ENCODE results near the gene TMEM163. TPM values are rescaled to one million over a fixed set of nuclear protein-coding genes. Genes with fewer than 3 reads are reported as not detected.
A peak's percentile ranks its signal among the peaks of the same experiment; 100 is the strongest.

TMEM163 gene
- total RNA-seq, 2 donors from 2014 or later = 0.24 TPM; not detected in 1

DNA sequence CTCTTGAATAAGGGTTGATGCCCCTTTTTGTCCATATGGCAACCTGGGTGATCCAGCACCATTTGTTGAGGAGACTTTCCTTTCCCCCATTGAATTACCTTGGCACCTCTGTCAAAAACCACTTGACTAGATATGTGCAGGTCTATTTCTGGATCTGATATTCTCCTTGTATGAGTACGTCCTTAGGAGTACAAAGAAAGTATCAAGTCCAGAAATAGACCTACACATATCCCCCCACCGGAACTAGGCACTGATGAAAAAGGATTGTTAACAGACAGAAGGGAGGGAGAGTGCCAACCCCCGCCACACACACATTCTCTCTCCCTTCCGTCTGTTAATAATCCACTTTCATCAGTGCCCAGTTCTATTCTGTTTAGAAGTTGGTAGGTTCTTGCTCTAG is 225.0 kb downstream of the TMEM163 start:
- Mint-ChIP-seq H3K4me3 (no peak overlapping the region), H3K9me3 (no peaks in the 10 kb centered on the region), H3K27me3 (ENCODE audit: insufficient read depth) (peaks cover 2% of the 10 kb centered on the region), H3K27ac (no peak overlapping the region), H3K4me1 (no peaks in the 10 kb centered on the region), H3K36me3 (ENCODE audit: low read depth) (no peaks in the 10 kb centered on the region)
- no peaks in the 10 kb centered on the region for H3K9me3 ChIP-seq (ENCODE audit: control insufficient read depth, low read length)
- H3K4me1 ChIP-seq (ENCODE audit: control insufficient read depth, insufficient read depth, low read length) = no peaks in the 10 kb centered on the region
- no peaks in the 10 kb centered on the region for H3K36me3 ChIP-seq (ENCODE audit: control insufficient read depth, insufficient read depth, low read length)
- 94% methylated on average over 2 of the region's 4 CpGs; no CpG with 5 or more reads in 1 of the 2 experiments for WGBS, 2 experiments (ENCODE audit: insufficient coverage in 1 of 2, insufficient read length in 1 of 2)
- DNase-seq = no peak
- no peak overlapping the region for H3K4me3 ChIP-seq (ENCODE audit: low read length)
- no peaks in the 10 kb centered on the region for H3K27me3 ChIP-seq (ENCODE audit: control insufficient read depth, insufficient read depth, low read length, poor library complexity, severe bottlenecking)
- TF ChIP-seq, protein P1, sequence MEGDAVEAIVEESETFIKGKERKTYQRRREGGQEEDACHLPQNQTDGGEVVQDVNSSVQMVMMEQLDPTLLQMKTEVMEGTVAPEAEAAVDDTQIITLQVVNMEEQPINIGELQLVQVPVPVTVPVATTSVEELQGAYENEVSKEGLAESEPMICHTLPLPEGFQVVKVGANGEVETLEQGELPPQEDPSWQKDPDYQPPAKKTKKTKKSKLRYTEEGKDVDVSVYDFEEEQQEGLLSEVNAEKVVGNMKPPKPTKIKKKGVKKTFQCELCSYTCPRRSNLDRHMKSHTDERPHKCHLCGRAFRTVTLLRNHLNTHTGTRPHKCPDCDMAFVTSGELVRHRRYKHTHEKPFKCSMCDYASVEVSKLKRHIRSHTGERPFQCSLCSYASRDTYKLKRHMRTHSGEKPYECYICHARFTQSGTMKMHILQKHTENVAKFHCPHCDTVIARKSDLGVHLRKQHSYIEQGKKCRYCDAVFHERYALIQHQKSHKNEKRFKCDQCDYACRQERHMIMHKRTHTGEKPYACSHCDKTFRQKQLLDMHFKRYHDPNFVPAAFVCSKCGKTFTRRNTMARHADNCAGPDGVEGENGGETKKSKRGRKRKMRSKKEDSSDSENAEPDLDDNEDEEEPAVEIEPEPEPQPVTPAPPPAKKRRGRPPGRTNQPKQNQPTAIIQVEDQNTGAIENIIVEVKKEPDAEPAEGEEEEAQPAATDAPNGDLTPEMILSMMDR (conservative IDR thresholded peaks at IDR 0.05) = no peak
- no peak overlapping the region for H3K27ac ChIP-seq (ENCODE audit: low read depth, low read length)
- no peak overlapping the region for H3K9ac ChIP-seq (ENCODE audit: extremely low read depth, low read length, poor library complexity, severe bottlenecking)

GRCh38 chr2:134491771-134492441 is 226.9 kb downstream of the TMEM163 start:
- Histone ChIP-seq H3K27ac (ENCODE audit: low read depth, low read length) (no peak overlapping the region), H3K4me1 (ENCODE audit: control insufficient read depth, insufficient read depth, low read length) (no peaks in the 10 kb centered on the region), H3K9me3 (ENCODE audit: control insufficient read depth, low read length) (no peaks in the 10 kb centered on the region), H3K27me3 (ENCODE audit: control insufficient read depth, insufficient read depth, low read length, poor library complexity, severe bottlenecking) (no peaks in the 10 kb centered on the region), H3K9ac (ENCODE audit: extremely low read depth, low read length, poor library complexity, severe bottlenecking) (no peak overlapping the region), H3K4me3 (ENCODE audit: low read length) (no peak overlapping the region), H3K36me3 (ENCODE audit: control insufficient read depth, insufficient read depth, low read length) (no peaks in the 10 kb centered on the region)
- Mint-ChIP-seq H3K27ac (no peak overlapping the region), H3K9me3 (no peaks in the 10 kb centered on the region), H3K36me3 (ENCODE audit: low read depth) (no peaks in the 10 kb centered on the region), H3K27me3 (ENCODE audit: insufficient read depth) (peaks cover 2% of the 10 kb centered on the region), H3K4me3 (no peak overlapping the region), H3K4me1 (no peaks in the 10 kb centered on the region)
- no peak for DNase-seq
- TF ChIP-seq, protein P1 (conservative IDR thresholded peaks at IDR 0.05) = peak; percentile 33
- 87 to 96% methylated on average over 7 to 9 of the region's 9 CpGs for WGBS, 2 experiments (ENCODE audit: insufficient coverage in 1 of 2, insufficient read length in 1 of 2)

- Histone ChIP-seq H3K9me3 (ENCODE audit: control insufficient read depth, low read length) (no peaks in the 10 kb centered on the region), H3K36me3 (ENCODE audit: control insufficient read depth, insufficient read depth, low read length) (no peaks in the 10 kb centered on the region), H3K27ac (ENCODE audit: low read depth, low read length) (no peak overlapping the region), H3K9ac (ENCODE audit: extremely low read depth, low read length, poor library complexity, severe bottlenecking) (no peak overlapping the region), H3K4me3 (ENCODE audit: low read length) (no peak overlapping the region), H3K27me3 (ENCODE audit: control insufficient read depth, insufficient read depth, low read length, poor library complexity, severe bottlenecking) (no peaks in the 10 kb centered on the region), H3K4me1 (ENCODE audit: control insufficient read depth, insufficient read depth, low read length) (no peaks in the 10 kb centered on the region)
- Mint-ChIP-seq H3K36me3 (ENCODE audit: low read depth) (no peaks in the 10 kb centered on the region), H3K27ac (no peak overlapping the region), H3K4me1 (no peaks in the 10 kb centered on the region), H3K27me3 (ENCODE audit: insufficient read depth) (peaks cover 2% of the 10 kb centered on the region), H3K9me3 (no peaks in the 10 kb centered on the region), H3K4me3 (no peak overlapping the region)
- no peak for DNase-seq
- TF ChIP-seq, protein P1 (conservative IDR thresholded peaks at IDR 0.05) = no peak
- 89% methylated on average over 4 of the region's 4 CpGs; no CpG with 5 or more reads in 1 of the 2 experiments for WGBS, 2 experiments (ENCODE audit: insufficient coverage in 1 of 2, insufficient read length in 1 of 2)
Measured at GRCh38 chr2:134491022-134491421, 227.8 kb downstream of the TMEM163 start.
